Chondrocyte (in vitro differentiated cells): Measurements from ENCODE around the gene ZBTB46. TPM values are rescaled to one million over a fixed set of nuclear protein-coding genes. Genes with fewer than 3 reads are reported as not detected.

Experiments used
- DNase-seq: peaks from one replicate; pipeline ENCODE4 v3.0.0; 2021; ENCODE audit warnings: mixed read lengths, low spot score
- H3K27ac Mint-ChIP-seq: one replicate; pipeline ENCODE4 v1.8.0; 2021; ENCODE audit warnings: mild to moderate bottlenecking, moderate library complexity, mixed read lengths; ENCODE audit not compliant: unreplicated experiment
- H3K27me3 Mint-ChIP-seq: 2 replicates; pipeline ENCODE4 v1.8.0; 2021; ENCODE audit warnings: low read depth, mixed read lengths
- H3K36me3 Mint-ChIP-seq: 2 replicates; pipeline ENCODE4 v1.8.0; 2021; ENCODE audit warnings: low read depth, mixed read lengths
- H3K4me1 Mint-ChIP-seq: 2 replicates; pipeline ENCODE4 v1.8.0; 2021; ENCODE audit warnings: low read depth, mild to moderate bottlenecking, mixed read lengths
- H3K4me3 Mint-ChIP-seq: one replicate; pipeline ENCODE4 v1.8.0; 2021; ENCODE audit warnings: mild to moderate bottlenecking, moderate library complexity, mixed read lengths; ENCODE audit not compliant: unreplicated experiment
- H3K9me3 Mint-ChIP-seq: 2 replicates; pipeline ENCODE4 v1.8.0; 2021; ENCODE audit warnings: low read depth, mixed read lengths
- CTCF ChIP-seq: fragments of 200-600 bp; sonication (generic); IDR thresholded peaks from 2 replicates; pipeline ENCODE4 v1.5.0; 2021; ENCODE audit warnings: antibody characterized with exemption, mild to moderate bottlenecking, moderate library complexity
- total RNA-seq: library from RNA; stranded (reverse); gene quantifications from 3 replicates; pipeline ENCODE4 v1.2.1, GENCODE V29; 2021

ZBTB46 gene
- total RNA-seq, 1 donor from 2014 or later = 6.0 TPM

DNA sequence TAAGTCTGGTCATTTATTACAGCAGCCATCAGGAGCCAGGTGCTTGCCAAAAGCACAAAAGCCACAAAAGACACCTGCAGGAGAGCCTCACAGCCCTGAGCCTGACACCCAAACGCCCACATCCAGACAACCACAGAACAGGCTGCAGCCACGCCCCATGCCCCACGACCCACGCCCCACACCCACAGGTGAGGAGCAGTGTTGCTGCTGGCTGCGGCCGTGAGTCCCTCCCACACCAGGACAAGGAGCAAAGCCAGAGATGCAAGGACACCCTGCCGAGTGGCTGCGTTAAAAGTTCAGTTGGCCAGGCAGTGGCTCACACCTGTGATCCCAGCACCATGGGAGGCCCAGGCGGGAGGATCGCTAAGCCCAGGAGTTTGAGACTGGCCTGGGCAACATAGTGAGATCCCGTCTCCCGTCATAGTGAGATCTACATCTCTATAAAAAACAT, 48.5 kb downstream of the ZBTB46 start:
- H3K9me3 Mint-ChIP-seq = no peaks in the 10 kb centered on the region
- no peaks in the 10 kb centered on the region for H3K36me3 Mint-ChIP-seq
- no peak overlapping the region for H3K4me3 Mint-ChIP-seq
- no peak for DNase-seq
- H3K4me1 Mint-ChIP-seq = no peaks in the 10 kb centered on the region
- no peak for TF ChIP-seq CTCF
- H3K27me3 Mint-ChIP-seq = no peaks in the 10 kb centered on the region
- H3K27ac Mint-ChIP-seq = no peak overlapping the region

- H3K27ac Mint-ChIP-seq = no peak overlapping the region
- no peak for DNase-seq
- no peak for TF ChIP-seq CTCF
- no peaks in the 10 kb centered on the region for H3K36me3 Mint-ChIP-seq
- H3K27me3 Mint-ChIP-seq = no peaks in the 10 kb centered on the region
- no peaks in the 10 kb centered on the region for H3K4me1 Mint-ChIP-seq
- H3K4me3 Mint-ChIP-seq = no peak overlapping the region
- H3K9me3 Mint-ChIP-seq = no peaks in the 10 kb centered on the region
Observed at GRCh38 chr20:63782051-63782471, 49.0 kb downstream of the ZBTB46 start.

DNA sequence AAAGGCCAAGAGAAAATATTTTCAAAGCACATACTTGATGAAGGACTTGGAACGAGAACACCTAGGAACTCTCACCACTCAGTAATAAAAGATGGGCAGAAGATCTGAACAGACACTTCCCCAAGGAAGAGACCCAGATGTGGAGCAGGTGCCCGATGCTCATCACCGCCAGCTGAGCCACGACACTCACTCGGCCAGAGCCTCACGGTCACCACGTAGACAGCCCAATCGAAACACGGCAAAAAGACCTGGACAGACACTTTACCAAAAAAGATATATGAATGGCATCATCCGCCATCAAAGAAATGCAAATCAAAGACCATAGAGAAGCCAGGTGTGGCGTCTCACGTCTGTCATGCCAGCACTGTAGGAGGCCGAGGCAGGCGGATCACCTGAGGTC, 49.9 kb downstream of the ZBTB46 start:
- Mint-ChIP-seq H3K27ac (no peak overlapping the region), H3K36me3 (no peaks in the 10 kb centered on the region), H3K4me3 (no peak overlapping the region), H3K27me3 (no peaks in the 10 kb centered on the region), H3K9me3 (no peaks in the 10 kb centered on the region), H3K4me1 (no peaks in the 10 kb centered on the region)
- DNase-seq = no peak
- no peak for TF ChIP-seq CTCF

DNA sequence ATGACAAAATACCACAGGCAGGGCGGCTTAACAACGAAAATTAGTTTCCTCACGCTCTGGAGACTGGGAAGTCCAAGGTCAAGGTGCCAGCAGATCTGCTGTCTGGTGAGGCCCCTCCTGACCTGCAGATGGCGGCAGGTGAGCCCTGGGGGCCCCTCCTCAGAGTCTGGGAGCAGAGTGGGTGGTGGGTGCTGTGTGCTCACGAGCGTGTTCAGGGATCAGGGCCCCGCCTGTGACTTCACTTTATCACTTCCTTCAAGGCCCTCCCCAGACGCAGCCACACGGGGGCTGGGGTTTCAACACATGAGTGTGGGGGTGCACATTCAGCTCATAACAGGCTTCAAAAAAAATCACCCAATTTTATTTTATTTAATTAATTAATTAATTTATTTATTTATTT, 52.2 kb downstream of the ZBTB46 start:
- no peaks in the 10 kb centered on the region for H3K27me3 Mint-ChIP-seq

GRCh38 chr20:63778034-63778752, 52.9 kb downstream of the ZBTB46 start:
- Mint-ChIP-seq H3K4me3 (no peak overlapping the region), H3K36me3 (no peaks in the 10 kb centered on the region), H3K27ac (no peak overlapping the region), H3K4me1 (peaks cover 13% of the 10 kb centered on the region), H3K27me3 (no peaks in the 10 kb centered on the region), H3K9me3 (no peaks in the 10 kb centered on the region)
- TF ChIP-seq CTCF = no peak
- no peak for DNase-seq

More for the DNA sequence above, 52.2 kb downstream of the ZBTB46 start:
- peaks cover 12% of the 10 kb centered on the region for H3K4me1 Mint-ChIP-seq
- peak; percentile 10 for TF ChIP-seq CTCF
- no peaks in the 10 kb centered on the region for H3K9me3 Mint-ChIP-seq
- no peak for DNase-seq
- H3K36me3 Mint-ChIP-seq = no peaks in the 10 kb centered on the region
- no peak overlapping the region for H3K27ac Mint-ChIP-seq
- H3K4me3 Mint-ChIP-seq = no peak overlapping the region
